ENCODE results near the gene FHDC1.
A peak's percentile ranks its signal among the peaks of the same experiment; 100 is the strongest.

Gene FHDC1

GRCh38 chr4:152937336-152938236 is 1.5 kb downstream of the FHDC1 start:
- DNase-seq: peak; percentile 2

- DNase-seq: no peak
These were observed 2.3 kb downstream of the FHDC1 start for GRCh38 chr4:152938237-152938947.

GRCh38 chr4:152939621-152940020 is 3.5 kb downstream of the FHDC1 start:
- no peak for DNase-seq

- no peak for DNase-seq
These were observed 4.3 kb downstream of the FHDC1 start for GRCh38 chr4:152940461-152940860.

- DNase-seq: no peak
These were observed 5.3 kb downstream of the FHDC1 start for GRCh38 chr4:152941411-152941810.

GRCh38 chr4:152942346-152942745 is 6.2 kb downstream of the FHDC1 start:
- no peak for DNase-seq

- peak; percentile 11 for DNase-seq
These were observed 7.5 kb downstream of the FHDC1 start for GRCh38 chr4:152943672-152944071.

- no peak for DNase-seq
These were observed 8.7 kb downstream of the FHDC1 start for GRCh38 chr4:152944666-152945320.

GRCh38 chr4:152945639-152946038 is 9.5 kb downstream of the FHDC1 start:
- DNase-seq: no peak

- no peak for DNase-seq
These were observed 10.3 kb downstream of the FHDC1 start for GRCh38 chr4:152946446-152946845.

- DNase-seq: no peak
These were observed 11.2 kb downstream of the FHDC1 start for GRCh38 chr4:152947311-152947710.

- no peak for DNase-seq
These were observed 13.8 kb downstream of the FHDC1 start for GRCh38 chr4:152949930-152950329.

GRCh38 chr4:152950402-152951274 is 14.5 kb downstream of the FHDC1 start:
- no peak for DNase-seq

- DNase-seq: no peak
These were observed 15.2 kb downstream of the FHDC1 start for GRCh38 chr4:152951348-152951747.

GRCh38 chr4:152953514-152953913 is 17.4 kb downstream of the FHDC1 start:
- DNase-seq: no peak

- DNase-seq: no peak
These were observed 18.6 kb downstream of the FHDC1 start for GRCh38 chr4:152954741-152955140.

GRCh38 chr4:152956147-152956546 is 20.0 kb downstream of the FHDC1 start:
- no peak for DNase-seq

- DNase-seq: peak; percentile 56
These were observed 20.7 kb downstream of the FHDC1 start for GRCh38 chr4:152956650-152957436.

- no peak for DNase-seq
These were observed 21.5 kb downstream of the FHDC1 start for GRCh38 chr4:152957437-152958171.

- no peak for DNase-seq
These were observed 23.0 kb downstream of the FHDC1 start for GRCh38 chr4:152959080-152959479.

- no peak for DNase-seq
These were observed 24.0 kb downstream of the FHDC1 start for GRCh38 chr4:152960082-152960481.

All from HCEC 1CT (cell line).